ENCODE data around the gene C17orf107.

DNA sequence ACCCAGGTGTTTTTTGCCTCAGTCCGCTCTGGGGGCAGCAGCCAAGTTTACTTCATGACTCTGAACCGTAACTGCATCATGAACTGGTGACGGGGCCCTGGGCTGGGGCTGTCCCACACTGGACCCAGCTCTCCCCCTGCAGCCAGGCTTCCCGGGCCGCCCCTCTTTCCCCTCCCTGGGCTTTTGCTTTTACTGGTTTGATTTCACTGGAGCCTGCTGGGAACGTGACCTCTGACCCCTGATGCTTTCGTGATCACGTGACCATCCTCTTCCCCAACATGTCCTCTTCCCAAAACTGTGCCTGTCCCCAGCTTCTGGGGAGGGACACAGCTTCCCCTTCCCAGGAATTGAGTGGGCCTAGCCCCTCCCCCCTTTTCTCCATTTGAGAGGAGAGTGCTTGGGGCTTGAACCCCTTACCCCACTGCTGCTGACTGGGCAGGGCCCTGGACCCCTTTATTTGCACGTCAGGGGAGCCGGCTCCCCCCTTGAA, 2.1 kb upstream of the C17orf107 start:
- TF ChIP-seq CTCF (IDR thresholded peaks at IDR 0.05; ENCODE audit: low read depth, low read length, missing input control), result no peak
- TF ChIP-seq, protein P1, sequence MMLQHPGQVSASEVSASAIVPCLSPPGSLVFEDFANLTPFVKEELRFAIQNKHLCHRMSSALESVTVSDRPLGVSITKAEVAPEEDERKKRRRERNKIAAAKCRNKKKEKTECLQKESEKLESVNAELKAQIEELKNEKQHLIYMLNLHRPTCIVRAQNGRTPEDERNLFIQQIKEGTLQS (IDR thresholded peaks at IDR 0.05), result no peak
- no peak for TF ChIP-seq ZBTB33 (IDR thresholded peaks at IDR 0.05)
- TF ChIP-seq YY1 (IDR thresholded peaks at IDR 0.05), result no peak
- TF ChIP-seq RAD21 (IDR thresholded peaks at IDR 0.05), result no peak
- no peak for TF ChIP-seq SP1 (IDR thresholded peaks at IDR 0.05)
- TF ChIP-seq EGR1 (IDR thresholded peaks at IDR 0.05; ENCODE audit: low read depth in 2 of 2), result no peak
- no peak for TF ChIP-seq MAX (IDR thresholded peaks at IDR 0.05)
